ENCODE results near the gene RHAG. TPM values are rescaled to one million over a fixed set of nuclear protein-coding genes. Genes with fewer than 3 reads are reported as not detected.

The RHAG gene
- total and polyA plus RNA-seq, 2 of the 8 experiments (the other 6 are each of a cell fraction or from before 2014, with no cell fraction given): not detected

DNA sequence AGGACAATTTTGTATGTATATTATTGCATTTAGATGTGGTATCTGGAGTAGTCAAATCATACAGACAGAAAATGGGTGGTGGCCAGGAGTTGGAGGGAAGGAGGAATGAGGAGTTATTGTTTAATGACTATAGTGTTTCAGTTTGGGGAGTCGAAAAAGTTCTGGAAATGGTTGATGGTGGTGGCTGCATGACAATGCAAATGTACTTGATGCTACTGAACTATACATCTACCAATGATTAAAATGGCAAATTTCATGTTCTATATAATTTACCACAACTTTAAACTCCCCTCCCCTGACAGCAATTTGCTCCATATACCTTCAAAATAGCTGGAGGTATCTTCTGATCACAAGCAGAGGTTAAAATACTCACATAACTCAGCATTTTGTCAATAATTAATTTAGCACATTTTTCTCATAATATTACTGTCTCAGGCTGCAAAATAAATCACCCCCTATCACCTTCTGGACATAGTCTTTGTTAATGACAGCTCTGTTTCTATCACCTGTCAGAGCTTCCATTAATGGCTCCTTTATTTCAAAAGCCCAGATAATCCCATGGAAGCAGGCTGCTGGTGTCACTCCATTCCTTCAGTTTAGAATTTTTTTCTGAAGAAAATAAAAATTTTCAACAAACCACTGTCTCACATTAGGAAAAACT lies 25.7 kb upstream of the RHAG start:
- Histone ChIP-seq H3K4ac (replicated peaks; ENCODE audit: insufficient read length, low read depth, low read length) (no peak overlapping the region), H2BK5ac (ENCODE audit: low read depth, low read length) (no peak overlapping the region), H3K4me2 (ENCODE audit: insufficient read depth in 1 of 2, low read depth in 2 of 2, low read length in 2 of 2) (no peak overlapping the region), H2AK5ac (ENCODE audit: low read depth, low read length) (no peak overlapping the region), H3K23ac (ENCODE audit: insufficient read length) (no peak overlapping the region), H2AFZ (ENCODE audit: low read length) (no peak overlapping the region), H3K18ac (ENCODE audit: extremely low read depth, low read length) (no peak overlapping the region), H4K20me1 (replicated peaks in 1 of 2; ENCODE audit: control insufficient read depth in 1 of 2, insufficient read depth in 2 of 2, low read length in 2 of 2) (no peaks in the 10 kb centered on the region), H4K91ac (replicated peaks; ENCODE audit: insufficient read length, low read length) (no peak overlapping the region), H3K23me2 (ENCODE audit: low read depth, low read length) (peaks cover 3% of the 10 kb centered on the region; the same call in 1 of the 2 replicates), H2BK120ac (replicated peaks; ENCODE audit: low read depth, low read length) (no peak overlapping the region), H3K4me1 (replicated peaks in 1 of 4; ENCODE audit: control insufficient read depth in 3 of 4, insufficient read depth in 4 of 4, low read length in 3 of 4) (no peaks in the 10 kb centered on the region), H4K8ac (ENCODE audit: extremely low read depth, insufficient read depth, low read length) (no peak overlapping the region), H3K56ac (replicated peaks; ENCODE audit: insufficient read length, low read depth, low read length) (peak overlapping the region; percentile 16), H3K36me3 (ENCODE audit: control insufficient read depth in 2 of 4, insufficient read depth in 4 of 4, low read length in 3 of 4) (no peaks in the 10 kb centered on the region), H3K27ac (ENCODE audit: low read depth, low read length) (no peak overlapping the region), H3K14ac (ENCODE audit: insufficient read length) (no peak overlapping the region), H3K9me3 (ENCODE audit: insufficient read depth in 2 of 2, low read depth in 1 of 2, low read length in 1 of 2) (no peaks in the 10 kb centered on the region), H4K5ac (ENCODE audit: insufficient read length, low read depth, low read length) (no peak overlapping the region), H3K4me3 (ENCODE audit: extremely low read depth in 1 of 4, insufficient read depth in 2 of 4, low read depth in 3 of 4, low read length in 4 of 4) (no peak overlapping the region), H2BK20ac (ENCODE audit: low read length) (no peak overlapping the region), H3K79me1 (ENCODE audit: low read depth, low read length) (no peaks in the 10 kb centered on the region), H2BK15ac (ENCODE audit: low read length) (no peak overlapping the region), H2BK12ac (ENCODE audit: low read depth, low read length) (no peak overlapping the region), H3K9ac (replicated peaks in 1 of 4; ENCODE audit: extremely low read depth in 1 of 4, low read depth in 3 of 4, low read length in 3 of 4) (no peak overlapping the region), H3K79me2 (ENCODE audit: control insufficient read depth in 1 of 2, insufficient read depth in 2 of 2, low read length in 2 of 2) (no peaks in the 10 kb centered on the region), H3K27me3 (replicated peaks in 1 of 4; ENCODE audit: control insufficient read depth in 3 of 4, extremely low read depth in 1 of 4, insufficient read depth in 3 of 4, low read length in 3 of 4) (no peaks in the 10 kb centered on the region)
- POLR2A ChIA-PET (ENCODE audit: partially characterized antibody): no interaction called here
- CTCF ChIA-PET (ENCODE audit: partially characterized antibody): no interaction called here
- no peak for DNase-seq (ENCODE audit: low read depth in 1 of 2, low spot score in 2 of 2)
- FAIRE-seq: no peak
- WGBS, 2 experiments (ENCODE audit: extremely low coverage in 1 of 2, insufficient coverage in 1 of 2, insufficient read length in 1 of 2, insufficient replicate concordance in 2 of 2, low coverage in 1 of 2, low lambda C conversion rate in 2 of 2, missing lambda C conversion rate in 1 of 2): 92% methylated on average over 1 of the region's 1 CpG; no CpG with 5 or more reads in 1 of the 2 experiments
- TF ChIP-seq SAP30 (IDR thresholded peaks at IDR 0.05; ENCODE audit: insufficient read depth, insufficient replicate concordance, low read length): no peak
- TF ChIP-seq, protein P1, sequence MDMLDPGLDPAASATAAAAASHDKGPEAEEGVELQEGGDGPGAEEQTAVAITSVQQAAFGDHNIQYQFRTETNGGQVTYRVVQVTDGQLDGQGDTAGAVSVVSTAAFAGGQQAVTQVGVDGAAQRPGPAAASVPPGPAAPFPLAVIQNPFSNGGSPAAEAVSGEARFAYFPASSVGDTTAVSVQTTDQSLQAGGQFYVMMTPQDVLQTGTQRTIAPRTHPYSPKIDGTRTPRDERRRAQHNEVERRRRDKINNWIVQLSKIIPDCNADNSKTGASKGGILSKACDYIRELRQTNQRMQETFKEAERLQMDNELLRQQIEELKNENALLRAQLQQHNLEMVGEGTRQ (IDR thresholded peaks at IDR 0.05; ENCODE audit: low read length): no peak
- TF ChIP-seq EGR1 (IDR thresholded peaks at IDR 0.05; ENCODE audit: borderline replicate concordance, low read depth, low read length): no peak
- no peak for TF ChIP-seq NANOG (IDR thresholded peaks at IDR 0.05; ENCODE audit: insufficient read depth, low read depth, low read length, poor library complexity, severe bottlenecking)
- TF ChIP-seq SIX5 (IDR thresholded peaks at IDR 0.05; ENCODE audit: low read depth, low read length): no peak
- no peak for TF ChIP-seq SIN3A (conservative IDR thresholded peaks at IDR 0.05 in 1 of 2, IDR thresholded peaks at IDR 0.05 in 1 of 2; ENCODE audit: low read depth in 1 of 2, low read length in 2 of 2)
- no peak for TF ChIP-seq ATF2 (IDR thresholded peaks at IDR 0.05; ENCODE audit: low read length)
- TF ChIP-seq RXRA (IDR thresholded peaks at IDR 0.05; ENCODE audit: insufficient read depth, low read depth, low read length): no peak
- no peak for TF ChIP-seq SP1 (IDR thresholded peaks at IDR 0.05; ENCODE audit: low read depth, low read length)
- TF ChIP-seq MAX (IDR thresholded peaks at IDR 0.05): no peak
